CD4-positive, alpha-beta T cell treated with Interferon gamma for 1 hour (primary cell): ENCODE measurements around the gene KIF3B.
"Not testable (repeated sequence)": the region's sequence is repeated elsewhere in the genome, so short reads cannot be mapped to it uniquely, and the experiment has no call there.

Experiments
- DNase-seq: peaks from one replicate; pipeline ENCODE4 v3.0.0-alpha.2; 2020

The KIF3B gene

DNA sequence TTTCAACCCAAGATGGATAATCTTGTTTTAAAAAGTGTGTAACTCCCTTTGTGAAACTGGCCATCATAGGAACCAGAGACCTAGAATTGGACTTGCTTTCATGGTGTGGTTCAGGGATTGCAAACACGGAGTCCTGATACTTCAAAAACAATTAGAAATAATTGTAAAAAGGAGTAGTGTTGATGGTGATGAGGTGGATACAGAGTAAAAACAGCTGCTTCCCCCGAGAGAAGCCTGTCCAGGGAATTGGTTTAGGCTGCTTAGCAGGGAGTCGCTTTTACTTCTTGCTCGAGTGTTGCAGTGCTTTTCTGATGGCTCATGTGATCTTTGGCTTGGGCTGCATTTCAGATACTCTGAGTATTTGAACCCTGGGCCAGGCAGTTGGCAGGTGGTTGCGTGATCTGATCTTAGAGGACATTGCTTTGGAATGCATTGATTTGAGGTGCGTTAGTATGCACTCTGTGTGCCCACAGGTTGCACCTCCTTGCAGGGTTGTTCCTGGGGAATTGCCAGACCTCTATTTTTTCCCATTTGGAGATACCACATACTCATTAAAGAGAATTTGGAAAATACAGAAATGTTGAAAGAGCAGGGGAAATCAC is 19.5 kb downstream of the KIF3B start:
- no peak for DNase-seq

GRCh38 chr20:32297439-32297838 is 20.0 kb downstream of the KIF3B start:
- no peak for DNase-seq

- DNase-seq: no peak
Observed at GRCh38 chr20:32300647-32301046, 23.2 kb downstream of the KIF3B start.

GRCh38 chr20:32301719-32302506 is 24.5 kb downstream of the KIF3B start:
- no peak for DNase-seq

DNA sequence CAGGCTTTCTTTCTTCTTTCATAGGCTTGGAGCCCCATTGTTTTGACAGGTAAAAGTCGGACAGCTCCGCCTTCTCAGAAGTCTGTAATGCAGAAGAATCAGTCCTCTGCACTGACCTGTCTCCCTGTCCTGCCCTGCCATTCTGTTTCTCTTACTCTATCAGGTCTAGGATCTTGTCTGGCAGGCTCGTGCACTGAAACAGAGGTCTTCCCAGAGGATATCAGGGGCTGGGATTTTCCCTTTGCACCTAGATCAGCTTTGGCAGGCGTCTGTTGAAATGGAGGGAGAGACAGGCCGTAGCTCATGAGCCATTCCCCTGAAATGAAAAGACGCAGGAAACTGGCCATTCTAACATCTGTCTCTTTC is 25.0 kb downstream of the KIF3B start:
- DNase-seq: no peak

GRCh38 chr20:32304131-32304746 is 26.8 kb downstream of the KIF3B start:
- no peak for DNase-seq

DNA sequence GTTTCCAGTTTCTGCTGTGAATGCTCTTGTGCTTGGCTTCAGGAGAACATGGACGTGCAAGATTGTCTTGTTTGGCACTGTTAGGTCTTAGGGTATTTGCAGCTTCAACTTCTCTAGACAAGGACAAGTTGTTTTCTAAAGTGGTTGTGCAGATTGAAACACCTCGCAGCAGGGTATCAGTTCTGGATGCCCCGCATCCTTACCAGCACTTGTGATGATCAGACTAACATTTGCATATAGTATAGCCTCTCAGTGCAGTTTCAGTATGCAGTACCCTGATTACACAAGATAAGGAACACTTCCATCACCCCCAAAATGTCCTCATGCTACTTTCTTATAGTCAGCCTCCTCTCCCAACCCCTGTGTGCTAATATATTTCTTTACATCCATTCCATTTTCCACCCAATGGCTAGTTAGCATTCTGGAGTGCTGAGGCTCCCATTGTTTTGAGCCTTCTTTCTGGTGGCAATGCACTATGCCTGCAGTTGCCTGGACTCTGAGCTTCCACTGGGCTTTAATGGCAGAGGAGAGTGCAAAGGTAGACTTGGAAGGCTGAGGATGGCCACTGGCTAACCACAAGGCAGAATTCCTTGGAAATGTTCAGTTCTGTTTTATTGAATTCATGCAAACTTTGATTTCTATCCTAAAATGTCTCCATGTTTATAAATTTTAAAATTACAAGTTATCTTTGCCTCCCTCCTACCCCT is 35.4 kb downstream of the KIF3B start:
- no peak for DNase-seq

- no peak for DNase-seq
Observed at GRCh38 chr20:32314768-32315167, 37.3 kb downstream of the KIF3B start.

DNA sequence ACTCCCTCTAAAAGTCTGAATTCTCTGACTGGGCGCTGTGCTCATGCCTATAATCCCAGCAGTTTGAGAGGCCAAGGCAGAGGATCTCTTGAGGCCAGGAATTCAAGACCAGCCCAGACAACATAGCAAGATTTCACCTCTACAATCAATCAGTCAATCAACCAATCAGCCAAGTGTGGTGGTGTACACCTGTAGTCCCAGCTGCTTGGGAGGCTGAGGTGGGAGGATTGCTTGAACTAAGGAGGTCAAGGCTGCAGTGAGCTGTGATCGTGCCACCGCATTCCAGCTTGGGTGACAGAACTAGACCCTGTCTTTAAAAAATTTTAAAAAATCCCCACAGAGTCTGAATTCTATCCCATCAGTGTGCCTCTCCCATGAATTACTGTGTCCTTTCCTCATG is 37.9 kb downstream of the KIF3B start:
- no peak for DNase-seq

GRCh38 chr20:32315891-32316290 is 38.4 kb downstream of the KIF3B start:
- DNase-seq: no peak

- no peak for DNase-seq
Observed at GRCh38 chr20:32316667-32317066, 39.2 kb downstream of the KIF3B start.

GRCh38 chr20:32319100-32319499 is 41.6 kb downstream of the KIF3B start:
- no peak for DNase-seq

DNA sequence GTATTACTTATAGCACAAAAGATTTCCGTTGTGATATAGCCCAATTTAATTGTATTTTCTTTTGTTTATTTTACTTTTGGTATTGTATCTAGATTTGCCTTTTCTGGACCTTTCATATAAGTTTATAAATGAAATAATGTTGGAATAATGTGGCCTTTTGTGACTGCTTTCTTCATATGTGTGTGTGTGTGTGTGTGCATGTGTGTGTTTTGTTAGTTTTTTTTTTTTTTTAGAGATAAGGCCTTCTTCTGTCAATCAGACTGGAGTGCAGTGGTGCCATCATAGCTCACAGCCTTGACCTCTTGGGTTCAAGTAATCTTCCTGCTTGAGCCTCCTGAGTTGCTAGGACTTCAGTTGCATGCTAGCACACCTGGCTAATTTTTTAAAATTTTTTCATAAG is 42.9 kb downstream of the KIF3B start:
- DNase-seq: no peak

- no peak for DNase-seq
Observed at GRCh38 chr20:32321390-32321789, 43.9 kb downstream of the KIF3B start.

GRCh38 chr20:32322260-32322659 is 44.8 kb downstream of the KIF3B start:
- DNase-seq: not testable (repeated sequence)

GRCh38 chr20:32323761-32324160 is 46.3 kb downstream of the KIF3B start:
- DNase-seq: not testable (repeated sequence)

GRCh38 chr20:32325706-32326503 is 48.5 kb downstream of the KIF3B start:
- DNase-seq: no peak

GRCh38 chr20:32326504-32326845 is 49.0 kb downstream of the KIF3B start:
- no peak for DNase-seq

- DNase-seq: no peak
Observed at GRCh38 chr20:32327087-32327681, 49.7 kb downstream of the KIF3B start.

DNA sequence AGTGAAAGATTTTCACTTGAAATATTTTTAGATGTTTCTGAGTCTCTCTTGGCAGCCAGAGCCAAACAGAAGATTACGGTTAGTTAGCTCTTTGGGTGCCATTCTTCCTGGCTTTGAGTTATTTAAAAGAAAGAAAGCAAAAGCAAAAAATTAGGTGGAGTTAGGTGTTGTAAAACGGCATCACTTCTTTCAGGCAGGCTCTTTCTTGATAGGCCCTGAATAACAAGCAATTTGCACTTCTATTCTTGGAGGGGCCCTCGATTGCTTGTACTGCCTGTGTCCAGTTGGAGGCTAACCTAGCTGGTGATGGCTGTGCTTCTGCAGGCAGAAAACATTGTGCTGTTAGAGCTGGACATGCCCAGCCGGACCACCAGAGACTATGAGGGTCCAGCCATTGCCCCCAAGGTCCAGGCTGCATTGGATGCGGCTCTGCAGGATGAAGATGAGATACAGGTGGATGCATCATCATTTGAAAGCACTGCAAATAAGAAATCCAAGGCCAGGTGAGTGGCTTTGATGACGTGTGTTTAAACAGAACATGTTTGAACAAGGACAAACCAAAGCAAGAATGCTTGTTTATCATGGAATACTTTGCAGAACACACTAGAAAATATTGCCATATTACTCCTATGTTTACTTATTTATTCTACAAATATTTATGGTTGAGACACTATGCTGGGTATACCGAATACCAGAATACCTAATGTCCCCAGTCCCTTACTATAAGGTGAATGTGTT is 52.5 kb downstream of the KIF3B start:
- no peak for DNase-seq

- no peak for DNase-seq
Observed at GRCh38 chr20:32330555-32330897, 53.1 kb downstream of the KIF3B start.

- no peak for DNase-seq
Observed at GRCh38 chr20:32332614-32333013, 55.2 kb downstream of the KIF3B start.
